Activated CD8-positive, alpha-beta memory T cell treated with anti-CD3 and anti-CD28 coated beads, Interleukin-2, amount 50 U/mL, for 4 hours (primary cell): ENCODE data around the gene APLP1.
A peak's percentile ranks its signal among the peaks of the same experiment; 100 is the strongest.
"Not testable (repeated sequence)": the region's sequence is repeated elsewhere in the genome, so short reads cannot be mapped to it uniquely, and the experiment has no call there.

Source experiments
- DNase-seq: peaks from one replicate; pipeline ENCODE4 v3.0.0-alpha.2; 2020

Gene APLP1

GRCh38 chr19:35868172-35868822 lies at the start of gene APLP1:
Gene APLP1, plus strand, starts transcription at chr19:35868574. Its CDS starts 63 bp downstream, at chr19:35868637.
- peak; percentile 74 for DNase-seq

GRCh38 chr19:35822579-35822978 lies 45.8 kb upstream of the APLP1 start:
- DNase-seq, result no peak

GRCh38 chr19:35824150-35824549 lies 44.2 kb upstream of the APLP1 start:
- no peak for DNase-seq

GRCh38 chr19:35828692-35829301 lies 39.6 kb upstream of the APLP1 start:
- peak; percentile 37 for DNase-seq

- no peak for DNase-seq
These were observed 37.4 kb upstream of the APLP1 start for GRCh38 chr19:35830986-35831385.

- no peak for DNase-seq
These were observed 36.3 kb upstream of the APLP1 start for GRCh38 chr19:35832054-35832453.

GRCh38 chr19:35833972-35834371 lies 34.4 kb upstream of the APLP1 start:
- no peak for DNase-seq

- not testable (repeated sequence) for DNase-seq
These were observed 32.3 kb upstream of the APLP1 start for GRCh38 chr19:35836096-35836495.

GRCh38 chr19:35841961-35842595 lies 26.3 kb upstream of the APLP1 start:
- no peak for DNase-seq

- no peak for DNase-seq
These were observed 25.6 kb upstream of the APLP1 start for GRCh38 chr19:35842666-35843272.

GRCh38 chr19:35843676-35844481 lies 24.5 kb upstream of the APLP1 start:
- no peak for DNase-seq

- DNase-seq, result no peak
These were observed 23.7 kb upstream of the APLP1 start for GRCh38 chr19:35844482-35845214.

GRCh38 chr19:35845215-35846037 lies 22.9 kb upstream of the APLP1 start:
- no peak for DNase-seq

GRCh38 chr19:35846038-35846668 lies 22.2 kb upstream of the APLP1 start:
- no peak for DNase-seq

- no peak for DNase-seq
These were observed 20.5 kb upstream of the APLP1 start for GRCh38 chr19:35847911-35848310.

- no peak for DNase-seq
These were observed 19.9 kb upstream of the APLP1 start for GRCh38 chr19:35848486-35848885.

GRCh38 chr19:35848919-35849505 lies 19.4 kb upstream of the APLP1 start:
- DNase-seq, result no peak

GRCh38 chr19:35851213-35852028 lies 17.0 kb upstream of the APLP1 start:
- no peak for DNase-seq

- DNase-seq, result no peak
These were observed 16.2 kb upstream of the APLP1 start, which contains the start of gene NPHS1 for GRCh38 chr19:35852029-35852780. Gene NPHS1, minus strand, starts transcription at chr19:35852504. Its CDS starts 667 bp downstream, at chr19:35851837.
